ENCODE data around the gene NOX1.

GRCh38 chrX:100831219-100831946 is 42.8 kb downstream of the NOX1 start:
- no peak for TF ChIP-seq SIN3A (IDR thresholded peaks at IDR 0.05; ENCODE audit: borderline replicate concordance, low read depth, low read length)
- no peak for TF ChIP-seq HIVEP1 (CRISPR knock-in tag; IDR thresholded peaks at IDR 0.05)
- TF ChIP-seq POLR2A (IDR thresholded peaks at IDR 0.05; ENCODE audit: insufficient read depth in 1 of 2, low read depth in 2 of 2, low read length in 2 of 2), result no peak
- TF ChIP-seq RAD21 (CRISPR knock-in tag; IDR thresholded peaks at IDR 0.05), result no peak
- TF ChIP-seq ZNF207 (IDR thresholded peaks at IDR 0.05; ENCODE audit: borderline replicate concordance), result no peak
- TF ChIP-seq, protein P1, sequence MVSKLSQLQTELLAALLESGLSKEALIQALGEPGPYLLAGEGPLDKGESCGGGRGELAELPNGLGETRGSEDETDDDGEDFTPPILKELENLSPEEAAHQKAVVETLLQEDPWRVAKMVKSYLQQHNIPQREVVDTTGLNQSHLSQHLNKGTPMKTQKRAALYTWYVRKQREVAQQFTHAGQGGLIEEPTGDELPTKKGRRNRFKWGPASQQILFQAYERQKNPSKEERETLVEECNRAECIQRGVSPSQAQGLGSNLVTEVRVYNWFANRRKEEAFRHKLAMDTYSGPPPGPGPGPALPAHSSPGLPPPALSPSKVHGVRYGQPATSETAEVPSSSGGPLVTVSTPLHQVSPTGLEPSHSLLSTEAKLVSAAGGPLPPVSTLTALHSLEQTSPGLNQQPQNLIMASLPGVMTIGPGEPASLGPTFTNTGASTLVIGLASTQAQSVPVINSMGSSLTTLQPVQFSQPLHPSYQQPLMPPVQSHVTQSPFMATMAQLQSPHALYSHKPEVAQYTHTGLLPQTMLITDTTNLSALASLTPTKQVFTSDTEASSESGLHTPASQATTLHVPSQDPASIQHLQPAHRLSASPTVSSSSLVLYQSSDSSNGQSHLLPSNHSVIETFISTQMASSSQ (IDR thresholded peaks at IDR 0.05; ENCODE audit: low read depth), result no peak
- TF ChIP-seq, protein P1 (CRISPR knock-in tag; IDR thresholded peaks at IDR 0.05; ENCODE audit: borderline replicate concordance), result no peak
- no peak for TF ChIP-seq ZNF549 (CRISPR knock-in tag; IDR thresholded peaks at IDR 0.05)
- no peak for TF ChIP-seq FIP1L1 (IDR thresholded peaks at IDR 0.05; ENCODE audit: borderline replicate concordance, insufficient read depth, low read depth, low read length)
- TF ChIP-seq, protein P2, sequence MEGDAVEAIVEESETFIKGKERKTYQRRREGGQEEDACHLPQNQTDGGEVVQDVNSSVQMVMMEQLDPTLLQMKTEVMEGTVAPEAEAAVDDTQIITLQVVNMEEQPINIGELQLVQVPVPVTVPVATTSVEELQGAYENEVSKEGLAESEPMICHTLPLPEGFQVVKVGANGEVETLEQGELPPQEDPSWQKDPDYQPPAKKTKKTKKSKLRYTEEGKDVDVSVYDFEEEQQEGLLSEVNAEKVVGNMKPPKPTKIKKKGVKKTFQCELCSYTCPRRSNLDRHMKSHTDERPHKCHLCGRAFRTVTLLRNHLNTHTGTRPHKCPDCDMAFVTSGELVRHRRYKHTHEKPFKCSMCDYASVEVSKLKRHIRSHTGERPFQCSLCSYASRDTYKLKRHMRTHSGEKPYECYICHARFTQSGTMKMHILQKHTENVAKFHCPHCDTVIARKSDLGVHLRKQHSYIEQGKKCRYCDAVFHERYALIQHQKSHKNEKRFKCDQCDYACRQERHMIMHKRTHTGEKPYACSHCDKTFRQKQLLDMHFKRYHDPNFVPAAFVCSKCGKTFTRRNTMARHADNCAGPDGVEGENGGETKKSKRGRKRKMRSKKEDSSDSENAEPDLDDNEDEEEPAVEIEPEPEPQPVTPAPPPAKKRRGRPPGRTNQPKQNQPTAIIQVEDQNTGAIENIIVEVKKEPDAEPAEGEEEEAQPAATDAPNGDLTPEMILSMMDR (CRISPR knock-in tag; IDR thresholded peaks at IDR 0.05), result no peak
- no peak for TF ChIP-seq EZH2 (conservative IDR thresholded peaks at IDR 0.05; ENCODE audit: low read depth, low read length)
- no peak for TF ChIP-seq HDAC1 (CRISPR knock-in tag; IDR thresholded peaks at IDR 0.05)
- TF ChIP-seq CEBPB (IDR thresholded peaks at IDR 0.05; ENCODE audit: borderline replicate concordance, low read depth, low read length), result no peak
- TF ChIP-seq ZNF329 (CRISPR knock-in tag; IDR thresholded peaks at IDR 0.05; ENCODE audit: low read depth), result no peak
